Central memory CD8-positive, alpha-beta T cell (primary cell): Measurements from ENCODE around the gene CDH23.

Experiments
- ATAC-seq: fragments of 150-1000 bp; cut with Tn5 transposase; replicated peaks from 2 replicates; pipeline ENCODE4 v1.10.0; 2022; ENCODE audit warnings: mild to moderate bottlenecking, moderate FRiP score, moderate number of reproducible peaks; ENCODE audit not compliant: poor library complexity, severe bottlenecking; ENCODE audit errors: extremely low read depth
- DNase-seq, 2 donors: peaks; one replicate each; pipeline ENCODE4 v3.0.0; 2021; ENCODE audit warnings: low spot score in 2 of 2
- H3K27ac Mint-ChIP-seq: one replicate; pipeline ENCODE4 v1.8.0; 2022; ENCODE audit warnings: low read depth, mild to moderate bottlenecking, moderate library complexity, mixed read lengths
- H3K27me3 Mint-ChIP-seq: one replicate; pipeline ENCODE4 v1.8.0; 2022; ENCODE audit warnings: mixed read lengths
- H3K36me3 Mint-ChIP-seq: one replicate; pipeline ENCODE4 v1.8.0; 2022; ENCODE audit warnings: mild to moderate bottlenecking, moderate library complexity, mixed read lengths; ENCODE audit not compliant: insufficient read depth
- H3K4me1 Mint-ChIP-seq: one replicate; pipeline ENCODE4 v1.8.0; 2022; ENCODE audit warnings: mixed read lengths
- H3K4me3 Mint-ChIP-seq: one replicate; pipeline ENCODE4 v1.8.0; 2022; ENCODE audit warnings: mild to moderate bottlenecking, moderate library complexity, mixed read lengths
- H3K9me3 Mint-ChIP-seq: one replicate; pipeline ENCODE4 v1.8.0; 2022; ENCODE audit warnings: mixed read lengths

Gene CDH23

DNA sequence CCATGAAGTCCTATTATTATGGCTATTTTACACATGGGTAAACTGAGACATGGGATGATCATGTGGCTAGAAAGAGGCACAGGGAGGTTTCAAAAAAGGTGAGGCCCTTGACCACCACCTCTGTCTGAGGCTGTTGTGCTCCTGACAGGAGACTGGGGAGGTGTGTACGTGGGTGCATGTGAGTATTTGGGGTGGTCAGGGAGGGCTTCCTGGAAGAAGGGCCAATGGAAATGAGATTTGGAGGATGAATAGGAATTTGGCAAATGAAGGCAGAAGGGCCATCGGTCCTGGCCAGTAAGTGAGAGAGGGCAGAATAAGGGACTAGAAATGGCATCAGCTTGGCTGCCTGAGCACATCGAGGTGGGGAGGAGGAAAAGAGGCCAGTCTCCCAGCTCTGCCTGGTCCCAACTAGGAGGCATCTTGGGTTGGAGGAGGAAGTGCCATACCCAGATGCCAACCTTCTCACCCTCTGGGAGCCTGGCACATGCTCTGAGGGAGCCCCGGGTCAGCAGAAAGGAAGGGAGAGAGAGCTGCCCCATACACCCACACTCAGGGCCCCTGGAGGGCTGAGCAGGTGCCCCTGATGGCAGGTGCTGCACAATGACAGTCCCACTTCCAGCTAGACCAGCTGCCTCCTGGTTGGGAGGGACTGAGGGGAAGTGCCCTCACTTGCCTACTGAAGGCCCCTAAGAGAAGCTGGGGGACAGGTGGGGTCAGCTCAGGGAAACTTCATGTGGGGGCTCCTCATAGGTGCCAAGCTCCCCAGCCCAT, 47.7 kb downstream of the CDH23 start:
- no peak for ATAC-seq
- no peaks in the 10 kb centered on the region for H3K9me3 Mint-ChIP-seq
- H3K27ac Mint-ChIP-seq = no peak overlapping the region
- no peak overlapping the region for H3K4me3 Mint-ChIP-seq
- no peaks in the 10 kb centered on the region for H3K27me3 Mint-ChIP-seq
- H3K36me3 Mint-ChIP-seq = no peaks in the 10 kb centered on the region
- no peak for DNase-seq
- H3K4me1 Mint-ChIP-seq = no peaks in the 10 kb centered on the region

DNA sequence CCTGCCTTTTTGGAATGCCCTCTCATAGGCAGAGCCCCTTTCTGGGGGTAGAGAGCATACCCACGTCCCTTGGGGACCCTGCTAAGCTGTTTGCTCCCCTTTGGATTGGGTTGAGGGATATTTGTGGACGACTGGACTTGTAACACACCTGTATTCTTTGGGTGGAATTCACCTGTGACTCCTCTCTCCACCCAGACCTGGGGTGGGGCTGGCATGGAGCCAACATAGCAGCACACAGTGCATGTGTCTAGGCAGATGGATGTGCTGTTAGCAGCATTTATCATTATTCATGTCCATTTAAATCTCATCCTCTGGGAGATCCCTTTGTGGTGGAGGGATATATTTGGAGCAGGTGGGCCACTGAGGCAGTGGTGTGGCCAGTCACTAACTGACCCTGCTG, 51.0 kb downstream of the CDH23 start:
- H3K27ac Mint-ChIP-seq = no peak overlapping the region

DNA sequence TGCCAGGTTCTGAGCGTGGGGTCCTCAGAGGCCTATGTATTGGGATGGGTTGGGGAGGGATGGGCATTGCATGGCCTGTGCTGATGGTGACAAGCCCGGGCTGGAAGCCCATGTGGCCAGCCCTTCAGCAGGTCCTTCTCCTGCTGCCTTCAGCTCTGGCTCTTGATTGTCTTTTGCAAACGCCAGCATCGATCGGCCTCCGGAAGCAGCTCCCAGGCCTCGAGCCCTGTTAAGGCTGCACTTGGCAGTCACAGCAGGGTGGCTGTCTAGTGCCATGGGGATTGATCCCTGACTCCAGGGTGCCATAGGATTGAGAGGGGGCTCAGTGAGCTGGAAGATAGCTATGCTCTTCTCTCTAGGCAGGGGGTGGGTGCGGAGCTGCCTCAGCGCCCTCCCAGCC, 51.4 kb downstream of the CDH23 start:
- no peaks in the 10 kb centered on the region for H3K4me1 Mint-ChIP-seq
- no peak for DNase-seq
- H3K27ac Mint-ChIP-seq = no peak overlapping the region
- no peak for ATAC-seq
- no peak overlapping the region for H3K4me3 Mint-ChIP-seq
- peaks cover 5% of the 10 kb centered on the region for H3K27me3 Mint-ChIP-seq
- H3K36me3 Mint-ChIP-seq = no peaks in the 10 kb centered on the region
- no peaks in the 10 kb centered on the region for H3K9me3 Mint-ChIP-seq

More for the DNA sequence above, 51.0 kb downstream of the CDH23 start:
- H3K9me3 Mint-ChIP-seq = no peaks in the 10 kb centered on the region
- peaks cover under 1% of the 10 kb centered on the region for H3K27me3 Mint-ChIP-seq
- no peaks in the 10 kb centered on the region for H3K36me3 Mint-ChIP-seq
- H3K4me3 Mint-ChIP-seq = no peak overlapping the region
- H3K4me1 Mint-ChIP-seq = no peaks in the 10 kb centered on the region
- no peak for ATAC-seq
- no peak for DNase-seq

DNA sequence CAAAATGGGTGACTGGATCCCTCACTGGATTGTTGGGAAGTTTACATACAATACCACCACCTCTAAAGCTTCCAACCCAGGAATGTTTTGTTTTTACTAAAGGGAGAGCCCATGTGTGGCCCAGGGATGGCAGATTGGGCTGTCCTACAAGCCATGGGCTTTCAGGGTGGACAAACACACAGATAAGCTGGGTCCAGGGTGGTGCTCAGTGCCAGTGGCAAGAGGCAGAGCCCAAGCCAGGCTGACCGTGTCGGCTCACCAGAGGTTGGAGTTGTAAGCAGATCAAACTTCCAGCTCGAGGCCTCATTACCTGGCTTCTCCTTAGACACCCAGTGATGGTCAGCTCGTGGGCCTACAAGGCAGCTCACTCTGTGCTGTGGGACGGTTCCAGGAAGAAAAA, 52.3 kb downstream of the CDH23 start:
- ATAC-seq (no peak), DNase-seq (no peak)
- Mint-ChIP-seq H3K4me1 (no peaks in the 10 kb centered on the region), H3K4me3 (no peak overlapping the region), H3K36me3 (no peaks in the 10 kb centered on the region), H3K27ac (no peak overlapping the region), H3K9me3 (no peaks in the 10 kb centered on the region), H3K27me3 (peaks cover 14% of the 10 kb centered on the region)

DNA sequence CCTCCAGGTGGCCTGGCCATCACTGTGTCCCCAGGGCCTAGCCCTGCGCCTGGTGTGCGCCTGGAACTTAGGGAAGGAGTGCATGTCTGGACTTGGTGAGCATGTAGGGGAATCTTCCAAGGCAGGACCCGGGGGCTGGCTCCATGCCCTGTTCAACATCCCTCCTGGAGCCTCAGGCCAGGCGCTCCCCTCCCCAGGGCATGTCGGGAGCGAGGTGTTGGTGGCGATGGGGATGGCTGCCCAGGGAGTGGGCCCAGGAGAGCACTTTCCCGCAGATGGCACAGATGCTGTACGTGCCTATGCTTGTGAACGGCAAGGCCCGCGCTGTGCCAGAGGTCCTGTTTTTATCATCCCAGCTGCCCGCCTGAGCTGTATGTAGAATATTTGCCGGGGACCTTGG, 55.0 kb downstream of the CDH23 start:
- ATAC-seq (no peak), DNase-seq (no peak)
- Mint-ChIP-seq H3K9me3 (no peaks in the 10 kb centered on the region), H3K4me3 (no peak overlapping the region), H3K4me1 (no peaks in the 10 kb centered on the region), H3K27me3 (peaks cover 33% of the 10 kb centered on the region), H3K27ac (no peak overlapping the region), H3K36me3 (no peaks in the 10 kb centered on the region)

DNA sequence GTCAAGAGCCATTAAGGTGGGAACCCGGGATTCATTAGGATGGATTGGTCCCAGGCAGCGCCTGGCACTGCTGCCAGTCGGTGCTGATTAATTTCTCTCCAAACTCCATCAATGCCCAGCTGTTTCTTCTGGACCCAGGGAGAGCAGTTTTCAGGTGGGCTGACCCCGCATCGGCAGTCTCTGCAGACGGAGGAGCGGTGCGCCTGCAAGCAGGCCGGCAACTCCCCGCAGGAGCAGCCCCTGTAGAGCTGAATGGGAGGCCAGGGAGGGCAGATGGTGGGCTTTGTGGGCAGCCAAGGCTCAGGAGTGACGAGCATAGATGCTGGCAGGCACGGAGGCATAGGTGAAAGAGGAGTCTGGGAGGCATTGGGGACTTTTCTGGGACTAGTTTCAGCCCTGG, 56.5 kb downstream of the CDH23 start:
- H3K4me3 Mint-ChIP-seq = no peak overlapping the region
- no peak overlapping the region for H3K27ac Mint-ChIP-seq
- no peaks in the 10 kb centered on the region for H3K36me3 Mint-ChIP-seq
- peaks cover 35% of the 10 kb centered on the region for H3K27me3 Mint-ChIP-seq
- H3K4me1 Mint-ChIP-seq = no peaks in the 10 kb centered on the region
- no peaks in the 10 kb centered on the region for H3K9me3 Mint-ChIP-seq
- DNase-seq (no peak), ATAC-seq (no peak)

DNA sequence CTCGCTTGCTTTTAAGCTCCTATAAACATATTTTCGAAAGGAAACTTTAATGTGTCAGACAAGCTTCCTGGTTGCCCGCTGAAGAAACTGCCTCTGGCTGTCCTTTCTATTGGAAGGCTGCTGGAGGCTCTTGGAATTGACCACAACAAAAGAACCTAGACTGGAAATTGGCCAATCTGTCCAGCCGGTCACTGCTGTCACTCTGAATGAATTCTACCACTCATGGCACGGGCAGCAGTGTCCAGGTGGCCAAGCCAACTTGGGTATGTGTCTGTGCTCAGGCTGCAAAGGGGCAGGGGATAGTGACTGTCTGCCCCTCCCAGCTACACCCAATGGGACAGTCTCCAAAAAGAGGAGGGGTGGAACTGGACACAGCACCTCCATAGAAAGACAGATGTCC, 57.6 kb downstream of the CDH23 start:
- Mint-ChIP-seq H3K27me3 (peaks cover 35% of the 10 kb centered on the region), H3K4me3 (no peak overlapping the region), H3K36me3 (no peaks in the 10 kb centered on the region), H3K4me1 (no peaks in the 10 kb centered on the region), H3K27ac (no peak overlapping the region), H3K9me3 (no peaks in the 10 kb centered on the region)
- ATAC-seq (no peak), DNase-seq (no peak)

DNA sequence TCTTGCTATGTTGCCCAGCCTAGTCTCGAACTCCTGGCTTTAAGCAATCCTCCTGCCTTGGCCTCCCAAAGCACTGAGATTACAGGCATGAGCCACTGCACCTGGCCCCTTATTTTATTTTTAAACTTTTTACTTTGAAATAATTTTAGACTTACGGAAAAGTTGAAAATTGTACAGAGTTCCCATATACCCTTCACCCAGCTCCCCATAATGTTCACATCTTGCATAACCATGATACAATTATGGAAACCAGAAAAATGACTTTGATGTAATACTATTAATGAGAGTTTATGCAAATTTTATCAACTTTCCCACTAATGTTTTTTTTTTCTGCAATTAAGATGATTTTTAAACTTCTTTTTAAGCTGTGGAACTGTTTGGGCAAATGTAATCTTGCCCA, 58.3 kb downstream of the CDH23 start:
- H3K4me1 Mint-ChIP-seq = no peaks in the 10 kb centered on the region
- H3K27ac Mint-ChIP-seq = no peak overlapping the region
- no peak overlapping the region for H3K4me3 Mint-ChIP-seq
- DNase-seq (no peak), ATAC-seq (no peak)
- H3K9me3 Mint-ChIP-seq = no peaks in the 10 kb centered on the region
- no peaks in the 10 kb centered on the region for H3K36me3 Mint-ChIP-seq
- peaks cover 41% of the 10 kb centered on the region for H3K27me3 Mint-ChIP-seq

DNA sequence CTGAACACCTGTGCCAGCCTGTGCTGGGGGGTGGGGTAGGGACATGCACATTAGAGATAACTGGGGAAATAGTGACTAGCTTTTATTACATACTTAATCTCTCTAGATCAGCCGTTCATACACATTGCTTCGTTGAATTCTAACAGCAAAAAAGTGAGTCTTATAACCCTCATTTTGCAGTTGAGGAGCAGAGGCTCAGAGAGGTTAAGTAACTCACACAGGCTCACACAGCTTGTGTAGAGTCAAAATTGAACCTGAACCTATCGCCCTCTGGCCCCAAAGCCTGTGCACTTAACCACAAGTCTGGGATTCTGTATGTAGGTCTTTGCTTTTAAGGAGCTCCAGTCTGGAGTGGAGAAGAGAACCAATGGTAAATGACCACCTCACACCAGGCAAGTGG, 59.9 kb downstream of the CDH23 start:
- DNase-seq (no peak), ATAC-seq (no peak)
- Mint-ChIP-seq H3K4me1 (no peaks in the 10 kb centered on the region), H3K36me3 (no peaks in the 10 kb centered on the region), H3K27ac (no peak overlapping the region), H3K27me3 (peaks cover 54% of the 10 kb centered on the region), H3K4me3 (no peak overlapping the region), H3K9me3 (no peaks in the 10 kb centered on the region)

DNA sequence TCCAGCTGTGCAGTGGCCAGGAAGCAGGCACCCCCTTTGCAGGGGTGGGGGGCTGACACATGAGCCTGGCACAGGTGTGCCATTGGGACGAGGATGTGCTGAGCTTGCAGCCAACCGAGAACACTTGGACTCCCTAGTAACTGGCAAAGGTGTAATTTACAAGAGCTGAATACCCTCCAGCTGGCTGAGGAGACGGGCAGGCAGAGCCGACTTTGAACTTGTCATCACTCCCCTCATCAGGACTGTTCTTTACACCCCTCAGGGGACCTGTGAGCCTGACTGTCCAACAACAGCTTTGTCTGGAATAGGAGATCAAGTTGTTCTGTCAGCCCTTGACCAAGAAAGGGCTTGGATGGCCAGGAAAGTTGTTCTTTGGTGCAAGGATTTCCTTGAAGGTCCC, 61.2 kb downstream of the CDH23 start:
- Mint-ChIP-seq H3K4me3 (no peak overlapping the region), H3K36me3 (no peaks in the 10 kb centered on the region), H3K4me1 (no peaks in the 10 kb centered on the region), H3K9me3 (no peaks in the 10 kb centered on the region), H3K27ac (no peak overlapping the region), H3K27me3 (peaks cover 51% of the 10 kb centered on the region)
- DNase-seq (no peak), ATAC-seq (no peak)

DNA sequence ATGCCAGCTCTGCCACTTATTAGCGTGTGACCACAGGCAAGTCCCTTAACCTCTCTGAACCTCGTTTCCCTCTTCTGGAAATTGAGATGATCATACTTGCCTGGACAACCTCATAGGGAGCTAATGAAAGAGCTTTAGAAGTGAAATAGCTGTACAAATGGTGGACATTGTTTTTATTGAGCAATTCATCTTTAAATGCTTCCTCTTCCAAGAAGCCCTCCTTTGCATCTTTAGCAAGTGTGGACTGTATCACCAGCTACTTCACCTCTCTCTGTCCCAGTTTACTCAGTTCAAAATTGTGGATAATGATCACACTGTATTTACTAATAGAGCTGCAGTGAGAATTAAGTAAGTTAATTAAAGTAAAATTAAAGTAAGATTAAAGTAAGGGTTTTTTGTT, 61.7 kb downstream of the CDH23 start:
- no peaks in the 10 kb centered on the region for H3K4me1 Mint-ChIP-seq
- peaks cover 46% of the 10 kb centered on the region for H3K27me3 Mint-ChIP-seq
- no peak for ATAC-seq
- H3K36me3 Mint-ChIP-seq = no peaks in the 10 kb centered on the region
- H3K9me3 Mint-ChIP-seq = no peaks in the 10 kb centered on the region
- DNase-seq = no peak
- H3K4me3 Mint-ChIP-seq = no peak overlapping the region
- H3K27ac Mint-ChIP-seq = no peak overlapping the region

DNA sequence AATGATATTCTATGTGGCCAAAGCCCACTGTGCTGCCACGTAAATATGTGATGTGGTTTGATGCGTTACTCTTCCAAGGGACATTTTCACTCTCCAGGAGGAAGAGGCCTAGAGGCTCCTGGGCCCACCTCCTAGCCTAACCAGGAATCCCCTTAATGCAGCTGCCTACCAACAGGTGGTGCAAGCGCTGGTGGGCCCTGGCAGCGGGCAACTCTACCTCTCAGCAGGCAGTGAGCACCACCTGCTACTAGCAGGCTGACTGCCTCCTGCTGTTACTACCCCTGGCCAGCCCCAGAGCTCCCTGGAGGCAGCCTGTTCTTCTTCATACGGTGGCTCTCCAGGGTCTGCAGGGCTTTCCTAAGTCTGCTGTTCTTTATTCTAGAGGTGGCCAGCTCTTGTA, 62.8 kb downstream of the CDH23 start:
- ATAC-seq (no peak), DNase-seq (no peak)
- no peak overlapping the region for H3K4me3 Mint-ChIP-seq
- peaks cover 39% of the 10 kb centered on the region for H3K27me3 Mint-ChIP-seq
- no peak overlapping the region for H3K27ac Mint-ChIP-seq
- H3K36me3 Mint-ChIP-seq = no peaks in the 10 kb centered on the region
- no peaks in the 10 kb centered on the region for H3K9me3 Mint-ChIP-seq
- H3K4me1 Mint-ChIP-seq = no peaks in the 10 kb centered on the region

DNA sequence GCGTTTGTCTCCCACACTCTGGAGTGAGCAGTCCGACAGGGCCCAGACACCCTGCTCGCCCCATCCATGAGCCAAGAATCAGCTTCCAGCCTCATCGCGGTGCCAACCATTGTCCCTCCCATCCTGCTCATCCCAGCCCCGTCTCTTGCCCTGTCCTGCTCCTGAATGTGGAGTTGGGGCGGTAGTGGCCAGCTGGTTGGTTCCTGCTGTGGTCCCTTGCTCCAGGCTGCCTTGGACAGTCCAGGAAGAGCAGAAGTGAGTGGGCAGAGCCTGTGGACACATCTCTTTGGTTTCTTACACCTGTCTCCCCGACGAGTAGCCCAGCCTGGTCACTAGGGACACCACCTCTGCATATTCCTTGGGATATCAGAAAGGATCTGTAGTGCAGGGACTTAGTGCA, 63.9 kb downstream of the CDH23 start:
- ATAC-seq (no peak), DNase-seq (no peak)
- H3K4me3 Mint-ChIP-seq = no peak overlapping the region
- peaks cover 32% of the 10 kb centered on the region for H3K27me3 Mint-ChIP-seq
- H3K27ac Mint-ChIP-seq = no peak overlapping the region
- H3K4me1 Mint-ChIP-seq = no peaks in the 10 kb centered on the region
- H3K9me3 Mint-ChIP-seq = no peaks in the 10 kb centered on the region
- no peaks in the 10 kb centered on the region for H3K36me3 Mint-ChIP-seq
